HG03342 (cell line): ENCODE results near the gene KANSL1L.
"Not testable (repeated sequence)": the region's sequence is repeated elsewhere in the genome, so short reads cannot be mapped to it uniquely, and the experiment has no call there.

Experiments
- ATAC-seq: cut with Tn5 transposase; IDR thresholded peaks from one replicate; pipeline ENCODE4 v1.9.1; 2021; ENCODE audit warnings: mild to moderate bottlenecking, moderate library complexity; ENCODE audit not compliant: unreplicated experiment

KANSL1L gene

DNA sequence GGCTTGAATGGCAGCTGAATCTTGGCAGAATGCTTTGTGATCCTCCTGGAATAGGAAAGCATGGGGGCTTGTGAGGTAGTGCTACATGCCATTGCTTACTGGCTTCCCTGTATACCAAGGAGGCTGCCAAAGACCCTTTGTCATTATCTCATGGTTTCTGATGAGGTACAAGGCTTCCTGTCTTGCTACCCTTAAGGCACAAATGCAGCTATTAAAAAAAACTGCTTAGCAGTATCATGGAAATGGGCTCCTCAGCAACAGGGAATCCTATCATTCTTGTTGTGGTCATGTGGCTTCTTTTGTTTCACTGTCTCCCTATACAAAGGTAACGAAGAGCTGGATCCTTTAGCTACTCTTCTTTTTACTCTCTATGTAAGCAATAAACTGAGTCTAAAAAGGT is 6.6 kb upstream of the KANSL1L start:
- no peak for ATAC-seq

GRCh38 chr2:210177115-210177514 is 5.9 kb upstream of the KANSL1L start:
- ATAC-seq: not testable (repeated sequence)

- ATAC-seq: no peak
Measured at GRCh38 chr2:210174086-210174485, 2.9 kb upstream of the KANSL1L start.

- ATAC-seq: no peak
Measured at GRCh38 chr2:210172219-210172575, 988 bp upstream of the KANSL1L start.

DNA sequence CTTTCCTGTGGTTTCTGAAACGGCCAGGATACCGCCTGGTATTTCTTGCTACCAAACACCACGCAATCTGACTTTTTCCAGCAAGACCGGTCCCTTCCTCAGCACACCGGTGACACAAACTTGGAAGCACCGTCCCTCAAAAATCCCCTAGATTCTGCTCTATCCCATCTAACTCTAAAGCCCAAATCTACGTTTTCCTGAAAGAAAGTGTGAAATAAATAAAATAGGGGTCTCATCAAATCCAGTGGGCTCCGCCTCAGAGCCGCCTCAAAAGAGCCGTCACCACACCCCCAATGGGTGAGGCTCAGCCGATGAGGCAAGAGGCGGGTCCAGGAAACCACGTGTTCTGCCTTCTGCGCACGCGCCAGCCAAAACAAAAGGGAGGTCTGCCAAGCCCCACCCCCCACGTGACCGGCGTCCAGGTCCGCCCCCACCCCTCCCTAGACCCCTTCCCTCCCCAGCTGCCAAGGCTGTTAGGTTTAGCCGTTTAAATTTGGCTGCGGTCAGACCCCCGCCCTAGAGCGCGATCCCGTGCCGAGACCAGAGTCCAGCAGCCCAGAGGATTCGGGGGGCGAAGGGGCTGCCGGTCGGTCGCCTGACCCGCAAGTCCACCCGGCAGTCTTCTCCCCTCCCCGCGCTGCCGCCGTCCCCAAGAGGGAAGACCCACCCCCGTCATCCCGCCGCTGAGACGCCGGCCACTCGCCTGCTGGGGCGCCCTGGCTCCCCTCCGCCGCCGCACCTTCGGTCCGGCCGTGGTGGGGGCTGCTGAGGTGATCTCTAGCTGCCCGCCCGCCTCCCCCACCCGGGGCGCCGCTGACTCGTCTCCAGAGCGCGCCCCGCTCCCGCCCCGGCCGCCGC is 534 bp downstream of the KANSL1L start:
- peak; percentile 67 for ATAC-seq

DNA sequence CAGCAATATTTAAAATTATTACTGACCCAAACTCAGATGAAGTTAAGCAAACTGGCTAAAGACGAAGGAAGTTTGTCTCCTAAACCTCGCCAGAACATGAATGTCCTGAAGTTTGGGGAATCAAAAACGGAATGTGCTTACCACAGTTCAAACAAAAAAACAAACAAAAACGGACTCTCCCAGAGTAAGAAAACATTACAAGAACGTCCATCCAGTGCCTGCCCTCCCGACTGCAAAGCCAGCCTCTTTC is 1.1 kb downstream of the KANSL1L start:
- no peak for ATAC-seq

DNA sequence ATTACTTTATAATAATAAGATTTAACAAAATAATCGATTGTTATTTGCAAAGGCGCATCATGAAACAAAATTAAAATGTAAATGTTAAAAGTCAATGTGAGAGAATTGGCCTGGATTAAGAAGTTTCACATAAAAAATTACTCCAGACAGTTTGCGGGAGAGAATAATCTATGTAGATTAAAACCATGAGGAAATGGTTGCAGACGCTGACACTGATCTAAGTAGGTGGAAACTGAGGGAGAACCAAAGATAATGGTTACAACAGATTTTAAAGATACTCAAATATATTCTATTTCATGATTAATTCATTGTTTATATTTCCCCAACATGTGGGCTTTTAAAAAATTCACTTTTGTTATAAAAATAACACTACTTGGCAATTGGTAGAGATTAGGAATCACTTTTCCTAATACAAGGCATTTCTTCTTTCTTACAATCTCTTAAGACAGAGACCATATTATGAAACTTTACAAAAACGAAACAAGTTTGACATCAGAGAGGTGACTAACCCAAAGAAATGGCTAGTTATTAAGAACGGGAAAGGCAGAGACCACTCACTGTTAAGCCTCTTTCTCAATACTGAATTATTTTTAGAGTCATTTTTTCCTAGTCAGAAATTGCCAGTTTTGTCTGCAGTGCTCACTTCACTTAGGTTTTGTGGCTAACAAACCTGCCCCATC is 1.6 kb downstream of the KANSL1L start:
- ATAC-seq: peak; percentile 30

DNA sequence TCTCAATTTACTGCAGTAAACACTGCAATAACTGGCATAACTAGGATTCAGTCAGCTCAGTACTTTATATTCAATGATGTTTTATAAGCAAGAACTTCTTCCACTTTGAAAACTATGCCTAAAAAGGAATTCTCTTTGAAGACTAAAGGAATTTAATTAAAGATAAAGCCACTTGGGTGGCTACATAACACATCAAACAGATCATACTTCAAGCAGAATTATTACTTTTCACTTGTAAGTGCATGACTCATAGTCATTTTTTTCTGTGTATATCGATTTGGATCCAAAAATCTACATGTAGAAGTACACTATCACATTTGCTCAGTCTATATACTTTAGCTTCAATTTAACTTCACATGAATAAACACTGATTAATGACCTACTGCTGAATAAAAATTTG is 4.0 kb downstream of the KANSL1L start:
- no peak for ATAC-seq

GRCh38 chr2:210162466-210163124 is 8.6 kb downstream of the KANSL1L start:
- ATAC-seq: no peak

- no peak for ATAC-seq
Measured at GRCh38 chr2:210159059-210159458, 12.2 kb downstream of the KANSL1L start.

GRCh38 chr2:210158236-210158635 is 13.0 kb downstream of the KANSL1L start:
- ATAC-seq: no peak

DNA sequence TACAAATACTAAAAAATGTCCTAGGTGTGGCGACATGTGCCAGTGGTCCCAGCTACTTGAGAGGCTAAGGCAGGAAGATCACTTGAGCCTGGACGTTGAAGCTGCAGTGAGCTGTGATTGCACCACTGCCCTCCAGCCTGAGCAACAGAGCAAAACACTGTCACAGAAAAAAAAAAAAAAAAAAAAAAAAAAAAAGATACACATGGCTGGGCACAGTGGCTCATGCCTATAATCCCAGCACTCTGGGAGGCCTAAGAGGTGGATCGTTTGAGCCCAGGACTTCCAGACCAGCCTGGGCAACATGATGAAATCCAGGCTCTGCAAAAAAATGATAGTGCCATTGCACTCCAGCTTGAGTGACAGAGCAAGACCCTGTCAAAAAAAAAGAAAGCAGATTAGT is 13.7 kb downstream of the KANSL1L start:
- ATAC-seq: no peak

GRCh38 chr2:210147614-210148013 is 23.6 kb downstream of the KANSL1L start:
- ATAC-seq: no peak

- no peak for ATAC-seq
Measured at GRCh38 chr2:210132239-210132638, 39.0 kb downstream of the KANSL1L start.

DNA sequence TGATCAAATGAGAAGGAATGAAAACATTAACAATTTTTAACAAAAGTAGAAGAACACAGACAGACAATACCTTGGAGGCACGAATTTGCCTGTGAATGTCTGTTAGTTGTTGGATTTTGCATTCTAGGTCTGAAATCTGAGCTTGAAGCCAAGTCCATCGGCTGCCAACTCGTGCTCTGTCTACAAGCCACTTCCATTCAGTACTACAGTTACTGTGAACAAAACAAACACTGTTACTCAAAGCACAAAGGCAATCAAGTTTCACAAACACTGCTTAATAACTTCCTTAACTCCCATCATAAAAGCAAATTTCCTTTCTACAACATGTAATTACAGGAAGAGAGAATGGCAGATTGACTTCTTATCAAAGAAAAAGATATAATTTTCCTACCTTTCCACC is 42.2 kb downstream of the KANSL1L start:
- ATAC-seq: no peak

GRCh38 chr2:210113614-210114235 is 57.5 kb downstream of the KANSL1L start:
- ATAC-seq: no peak

DNA sequence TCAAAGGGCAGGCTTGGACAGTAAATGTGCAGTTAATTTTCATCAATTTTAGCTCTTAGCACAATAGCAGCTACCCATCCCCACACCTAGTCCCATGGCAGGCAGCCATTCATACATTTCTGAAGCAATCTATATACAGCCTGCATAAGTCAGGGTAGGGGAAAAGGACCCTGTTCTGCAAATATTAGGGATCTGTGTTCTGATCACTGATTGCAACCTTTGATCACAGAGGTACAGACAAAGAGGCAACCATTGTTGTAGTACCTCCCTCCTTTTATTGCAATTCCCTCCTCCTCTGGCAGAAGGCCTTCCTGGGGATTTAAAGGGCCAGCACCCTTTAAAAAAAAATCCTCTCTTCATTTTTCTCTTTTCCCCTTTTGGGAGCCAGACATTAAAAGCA is 58.3 kb downstream of the KANSL1L start:
- no peak for ATAC-seq

DNA sequence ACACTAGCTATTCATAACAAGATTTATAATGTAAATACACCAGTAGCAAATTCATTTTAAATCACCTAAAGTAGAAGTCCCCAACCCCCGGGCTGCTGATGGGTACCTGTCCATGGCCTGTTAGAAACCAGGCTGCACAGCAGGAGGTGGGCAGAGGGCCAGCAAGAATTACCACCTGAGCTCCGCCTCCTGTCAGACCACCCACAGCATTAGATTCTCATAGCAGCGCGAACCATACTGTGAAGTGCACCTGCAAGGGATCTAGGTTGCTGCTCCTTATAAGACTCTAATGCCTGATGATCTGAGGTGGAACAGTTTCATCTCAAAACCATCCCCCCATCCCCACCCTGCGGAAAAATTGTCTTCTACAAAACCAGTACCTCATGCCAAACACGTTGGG is 71.3 kb downstream of the KANSL1L start:
- no peak for ATAC-seq

DNA sequence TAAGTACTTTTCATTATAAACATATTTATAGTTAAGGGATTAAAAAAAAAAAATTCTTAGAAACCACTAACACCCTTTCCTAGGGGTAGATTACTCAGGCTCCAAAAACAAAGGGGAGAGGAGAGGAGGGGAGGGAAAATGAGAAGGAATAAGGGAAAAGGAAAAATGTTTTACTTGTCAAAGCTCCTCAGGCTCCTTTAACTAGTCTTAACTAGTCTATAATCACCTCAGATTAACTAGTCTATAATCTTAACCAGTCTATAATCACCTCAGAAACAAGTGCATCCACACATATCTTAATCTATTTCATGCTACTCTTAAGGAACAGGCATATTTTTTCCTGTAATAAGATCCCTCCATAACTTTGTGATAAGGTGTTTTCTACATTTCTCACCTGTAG is 76.4 kb downstream of the KANSL1L start:
- no peak for ATAC-seq

DNA sequence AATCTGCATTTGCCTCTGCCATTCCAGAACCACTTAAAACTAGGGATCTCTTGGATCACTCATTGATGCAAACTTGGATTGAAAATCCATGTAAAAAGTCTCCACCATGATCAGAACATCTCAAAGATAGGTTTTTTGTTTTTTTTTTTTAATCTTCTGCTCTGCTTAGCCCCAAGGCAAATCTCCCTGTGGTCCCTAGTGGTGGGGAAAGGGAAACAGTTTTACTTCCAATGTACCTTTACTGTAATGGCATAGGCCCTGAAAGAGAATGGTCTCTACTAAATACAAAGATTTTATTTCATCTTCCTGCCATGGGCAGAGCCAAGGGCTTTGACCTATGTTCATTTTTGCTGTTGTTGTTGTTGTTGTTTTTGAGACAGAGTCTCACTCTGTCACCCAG is 78.4 kb downstream of the KANSL1L start:
- no peak for ATAC-seq

DNA sequence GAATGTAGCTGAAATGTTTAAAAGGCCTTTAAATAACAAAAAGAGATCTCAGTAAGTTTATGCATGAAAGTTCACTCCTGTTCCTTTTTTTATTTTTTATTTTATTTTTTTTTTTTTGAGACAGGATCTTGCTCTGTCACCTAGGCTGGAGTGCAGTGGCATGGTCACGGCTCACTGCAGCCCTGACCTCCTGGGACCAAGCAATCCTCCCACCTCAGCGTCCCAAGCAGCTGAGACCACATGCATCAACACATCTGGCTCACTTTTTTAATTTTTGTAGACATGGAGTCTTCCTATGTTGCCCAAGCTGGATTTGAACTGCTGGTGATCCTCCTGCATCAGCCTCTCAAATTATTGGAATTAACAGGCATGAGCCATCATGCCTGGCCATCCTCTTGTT is 84.3 kb downstream of the KANSL1L start:
- no peak for ATAC-seq

GRCh38 chr2:210086292-210086691 is 84.9 kb downstream of the KANSL1L start:
- ATAC-seq: no peak
